Breast epithelium (tissue), 3 donors: Measurements from ENCODE around the gene RNF146.

Experiments
- CTCF ChIP-seq, 3 donors: fragments of 450-650 bp; IDR thresholded peaks; one replicate each; pipeline ENCODE4 v1.5.1; 2016 to 2017; ENCODE audit warnings: antibody characterized with exemption in 3 of 3, mild to moderate bottlenecking in 3 of 3, moderate library complexity in 3 of 3
- POLR2A ChIP-seq: fragments of 450-650 bp; IDR thresholded peaks from one replicate; pipeline ENCODE4 v1.6.1; 2016; ENCODE audit warnings: antibody characterized with exemption, mild to moderate bottlenecking, moderate library complexity
- POLR2AphosphoS5 ChIP-seq, 3 donors: sonication (generic); formaldehyde crosslinking; IDR thresholded peaks; one replicate each; pipeline ENCODE4 v1.6.1; 2017; ENCODE audit warnings: antibody characterized with exemption in 3 of 3

DNA sequence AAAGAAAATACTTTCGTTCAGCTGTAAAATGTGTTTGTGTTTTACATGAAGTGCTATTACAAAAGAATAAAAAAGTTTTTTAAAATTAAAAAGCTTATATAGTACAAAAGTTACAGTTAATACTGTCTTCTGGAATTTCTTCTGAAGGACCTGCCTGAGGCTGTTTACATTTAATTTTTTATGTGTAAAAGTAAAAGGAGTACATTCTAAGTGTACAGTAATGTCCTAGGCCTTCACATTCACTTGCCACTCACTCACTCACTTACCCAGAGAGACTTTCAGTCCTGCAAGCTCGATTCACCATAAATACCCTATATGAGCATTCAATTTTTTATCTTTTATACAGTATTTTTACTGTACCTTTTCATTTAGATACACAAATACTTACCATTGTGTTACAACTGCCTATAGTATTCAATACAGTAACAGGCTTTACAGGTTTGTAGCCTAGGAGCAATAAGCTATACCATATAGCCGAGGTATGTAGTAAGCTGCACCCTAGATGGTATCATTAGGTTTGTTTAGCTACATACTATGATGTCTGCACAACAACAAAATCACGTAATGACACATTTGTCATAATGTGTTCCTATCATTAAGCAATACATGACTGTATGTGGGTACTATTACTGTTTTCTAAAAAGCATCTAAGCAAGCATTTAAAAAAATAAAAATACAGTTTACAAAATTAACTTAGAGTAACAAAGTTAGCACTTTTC lies 33.0 kb downstream of the RNF146 start:
- TF ChIP-seq CTCF (IDR thresholded peaks at IDR 0.05) (no peak), POLR2AphosphoS5 (IDR thresholded peaks at IDR 0.05) (no peak), POLR2A (no peak)
